GM23338 (cell line): Measurements from ENCODE around the gene DHX40. TPM values are rescaled to one million over a fixed set of nuclear protein-coding genes. Genes with fewer than 3 reads are reported as not detected.
A peak's percentile ranks its signal among the peaks of the same experiment; 100 is the strongest.

Experiments used
- ATAC-seq: fragments of 200-7000 bp; cut with Tn5 transposase; 3 replicates; pipeline ENCODE4 v1.9.1; 2020
- DNase-seq: peaks from one replicate; pipeline ENCODE4 v3.0.0-alpha.2; 2015; ENCODE audit warnings: low spot score
- H2AFZ ChIP-seq: fragments of 200-600 bp; sonication (generic); 2 replicates; pipeline ENCODE4 v1.8.0; 2016; ENCODE audit warnings: antibody characterized with exemption, mild to moderate bottlenecking, moderate library complexity
- H3F3A ChIP-seq: fragments of 200-600 bp; sonication (generic); replicated peaks from 2 replicates; pipeline ENCODE4 v1.8.0; 2017; ENCODE audit warnings: antibody characterized with exemption, mixed run types, low read depth
- H3K27ac ChIP-seq: fragments of 200-600 bp; sonication (generic); 2 replicates; pipeline ENCODE4 v1.6.1; 2016; ENCODE audit warnings: low read depth
- H3K27me3 ChIP-seq: fragments of 200-600 bp; sonication (generic); 2 replicates; pipeline ENCODE4 v1.8.0; 2016; ENCODE audit warnings: mild to moderate bottlenecking, mixed run types, moderate library complexity; ENCODE audit not compliant: insufficient read depth
- H3K36me3 ChIP-seq: fragments of 200-600 bp; sonication (generic); 2 replicates; pipeline ENCODE4 v1.8.0; 2016; ENCODE audit warnings: mild to moderate bottlenecking; ENCODE audit not compliant: insufficient read depth
- H3K4me1 ChIP-seq: fragments of 200-600 bp; sonication (generic); 2 replicates; pipeline ENCODE4 v1.8.0; 2016; ENCODE audit warnings: mild to moderate bottlenecking, moderate library complexity; ENCODE audit not compliant: insufficient read depth
- H3K4me2 ChIP-seq: fragments of 200-600 bp; sonication (generic); 2 replicates; pipeline ENCODE4 v1.7.1; 2017; ENCODE audit warnings: mixed run types
- H3K4me3 ChIP-seq: fragments of 200-600 bp; sonication (generic); 2 replicates; pipeline ENCODE4 v1.6.1; 2016; ENCODE audit warnings: mixed run types
- H3K79me2 ChIP-seq: fragments of 200-600 bp; sonication (generic); replicated peaks from 2 replicates; pipeline ENCODE4 v1.8.0; 2017; ENCODE audit warnings: mild to moderate bottlenecking; ENCODE audit not compliant: insufficient read depth
- H3K9me2 ChIP-seq: fragments of 200-600 bp; sonication (generic); 2 replicates; pipeline ENCODE4 v1.8.0; 2017; ENCODE audit not compliant: insufficient read depth
- H4K20me1 ChIP-seq: fragments of 200-600 bp; sonication (generic); replicated peaks from 2 replicates; pipeline ENCODE4 v1.8.0; 2017; ENCODE audit warnings: mild to moderate bottlenecking; ENCODE audit not compliant: insufficient read depth
- H3K27ac Mint-ChIP-seq: 2 replicates; pipeline ENCODE4 v1.8.0; 2020; ENCODE audit warnings: inconsistent platforms, mild to moderate bottlenecking, moderate library complexity, mixed read lengths
- H3K27me3 Mint-ChIP-seq: 3 replicates; pipeline ENCODE4 v1.8.0; 2022; ENCODE audit warnings: low read depth, mild to moderate bottlenecking, moderate library complexity, mixed read lengths, inconsistent platforms; ENCODE audit not compliant: insufficient read depth, poor library complexity
- H3K36me3 Mint-ChIP-seq: 3 replicates; pipeline ENCODE4 v1.8.0; 2021; ENCODE audit warnings: low read depth, mild to moderate bottlenecking, inconsistent platforms, moderate library complexity, mixed read lengths
- H3K4me1 Mint-ChIP-seq: 3 replicates; pipeline ENCODE4 v1.8.0; 2020; ENCODE audit warnings: mild to moderate bottlenecking, inconsistent platforms, mixed read lengths
- H3K4me3 Mint-ChIP-seq: 3 replicates; pipeline ENCODE4 v1.8.0; 2021; ENCODE audit warnings: moderate library complexity, mild to moderate bottlenecking, inconsistent platforms, mixed read lengths
- H3K9me3 Mint-ChIP-seq: 3 replicates; pipeline ENCODE4 v1.8.0; 2020; ENCODE audit warnings: moderate library complexity, mild to moderate bottlenecking, inconsistent platforms, mixed read lengths
- CREB1 ChIP-seq: fragments of 250-450 bp; sonication (Bioruptor Pico); IDR thresholded peaks from 2 replicates; pipeline ENCODE4 v1.5.0; 2020; ENCODE audit warnings: low read depth, mild to moderate bottlenecking, moderate library complexity
- EZH2 ChIP-seq: fragments of 200-600 bp; sonication (generic); IDR thresholded peaks from one replicate; pipeline ENCODE4 v1.8.0; 2017; ENCODE audit warnings: antibody characterized with exemption, mild to moderate bottlenecking, low read depth; ENCODE audit not compliant: unreplicated experiment
- POLR2AphosphoS5 ChIP-seq: IDR thresholded peaks from 2 replicates; pipeline ENCODE4 v1.6.1; 2016; ENCODE audit warnings: antibody characterized with exemption, low read depth
- REST ChIP-seq: IDR thresholded peaks from one replicate; pipeline ENCODE4 v1.6.1; 2018; ENCODE audit warnings: antibody characterized with exemption; ENCODE audit not compliant: unreplicated experiment
- STAT1 ChIP-seq: IDR thresholded peaks from one replicate; pipeline ENCODE4 v1.6.1; 2016; ENCODE audit warnings: antibody characterized with exemption; ENCODE audit not compliant: unreplicated experiment
- ZNF114 ChIP-seq: fragments of 250-450 bp; sonication (Bioruptor Pico); IDR thresholded peaks from 2 replicates; pipeline ENCODE4 v1.5.0; 2020; ENCODE audit warnings: mild to moderate bottlenecking, moderate library complexity
- ZNF331 ChIP-seq: fragments of 250-450 bp; sonication (Bioruptor Pico); IDR thresholded peaks from 2 replicates; pipeline ENCODE4 v1.5.0; 2020; ENCODE audit warnings: low read depth, mild to moderate bottlenecking, moderate library complexity
- polyA plus RNA-seq: library from polyadenylated mRNA; unstranded; fragments of >200 nt; fragmentation: Nextera tagmentation; extraction: Ambion mirVana; gene quantifications from 2 replicates; pipeline ENCODE4 v1.2.1, GENCODE V29; 2016
- total RNA-seq: library from RNA; depleted of rRNA; stranded (reverse); fragments of >200 nt; shearing (Covaris generic); gene quantifications from 2 replicates; pipeline ENCODE4 v1.2.3, GENCODE V29; 2014
- TF ChIP-seq, protein P1 (sequence below): fragments of 250-450 bp; sonication (Bioruptor Pico); IDR thresholded peaks from 2 replicates; pipeline ENCODE4 v1.5.0; 2020; ENCODE audit warnings: mild to moderate bottlenecking, moderate library complexity

DHX40 gene
- total and polyA plus RNA-seq, 2 experiments from 2014 or later: 14.5 to 38.2 TPM

DNA sequence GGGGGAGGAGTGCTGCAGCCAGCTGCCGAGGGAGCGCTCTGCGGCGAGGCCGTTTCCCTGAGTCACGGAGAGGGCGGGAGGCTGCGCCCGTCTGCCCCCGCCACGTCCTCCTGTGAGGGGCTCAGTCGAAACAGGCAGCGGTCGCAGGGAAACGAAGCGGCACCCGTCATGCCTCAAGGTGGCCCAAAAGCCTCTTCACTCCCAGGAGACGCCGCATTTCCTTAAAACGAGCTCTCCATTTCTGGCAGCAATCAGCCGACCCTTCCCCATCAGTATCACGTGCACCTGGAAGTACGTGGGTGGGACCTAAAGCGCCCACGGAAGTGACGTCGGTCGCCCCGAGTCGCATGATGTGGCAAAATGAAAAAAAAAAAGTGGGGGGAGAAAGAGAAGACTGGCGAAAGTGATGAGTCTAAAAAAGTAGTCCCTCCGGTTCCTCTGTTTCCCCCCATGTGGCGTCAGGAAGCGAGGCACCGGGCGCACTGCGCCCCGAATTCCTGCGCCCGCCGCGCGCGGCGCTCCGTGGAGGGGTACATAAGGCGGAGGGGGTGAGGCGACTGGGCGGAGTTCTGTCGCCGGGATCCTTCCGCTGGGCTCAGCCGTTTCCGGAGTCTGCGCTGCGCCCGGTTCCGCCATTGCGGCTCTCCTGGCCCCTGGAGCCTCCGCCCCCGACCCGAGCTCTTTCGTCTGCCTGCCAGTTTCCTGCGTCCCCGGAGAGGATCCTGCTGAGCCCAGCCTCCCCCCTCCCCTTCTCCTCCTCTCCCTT is 54.1 kb downstream of the DHX40 start, which contains the start of gene CLTC:
CLTC (plus strand) TSS at position 598 of the 766 bp plus-strand sequence. CDS start 237 bp downstream, outside the sequence.
- Histone ChIP-seq H3K27me3 (no peaks in the 10 kb centered on the region), H2AFZ (no peak within 1 kb of the TSS), H3K79me2 (peaks cover 46% of the 10 kb centered on the region), H3K27ac (peak within 1 kb of the TSS; percentile 96), H4K20me1 (peaks cover 32% of the 10 kb centered on the region), H3K4me1 (peaks cover 28% of the 10 kb centered on the region), H3K4me2 (peak within 1 kb of the TSS; percentile 77), H3K9me2 (no peaks in the 10 kb centered on the region), H3F3A (no peaks in the 10 kb centered on the region), H3K4me3 (peak within 1 kb of the TSS; percentile 95), H3K36me3 (no peaks in the 10 kb centered on the region)
- Mint-ChIP-seq H3K36me3 (no peaks in the 10 kb centered on the region; the same call in 2 of the 3 replicates), H3K4me1 (peaks cover 37% of the 10 kb centered on the region), H3K4me3 (peak within 1 kb of the TSS; percentile 85), H3K9me3 (no peaks in the 10 kb centered on the region; the same call in 2 of the 3 replicates), H3K27me3 (peaks cover 12% of the 10 kb centered on the region), H3K27ac (peak within 1 kb of the TSS; percentile 100)
- TF ChIP-seq REST: no peak
- no peak for TF ChIP-seq STAT1
- TF ChIP-seq CREB1: peak; percentile 93
- no peak for TF ChIP-seq ZNF331
- peak; percentile 95 for TF ChIP-seq POLR2AphosphoS5
- TF ChIP-seq, protein P1, sequence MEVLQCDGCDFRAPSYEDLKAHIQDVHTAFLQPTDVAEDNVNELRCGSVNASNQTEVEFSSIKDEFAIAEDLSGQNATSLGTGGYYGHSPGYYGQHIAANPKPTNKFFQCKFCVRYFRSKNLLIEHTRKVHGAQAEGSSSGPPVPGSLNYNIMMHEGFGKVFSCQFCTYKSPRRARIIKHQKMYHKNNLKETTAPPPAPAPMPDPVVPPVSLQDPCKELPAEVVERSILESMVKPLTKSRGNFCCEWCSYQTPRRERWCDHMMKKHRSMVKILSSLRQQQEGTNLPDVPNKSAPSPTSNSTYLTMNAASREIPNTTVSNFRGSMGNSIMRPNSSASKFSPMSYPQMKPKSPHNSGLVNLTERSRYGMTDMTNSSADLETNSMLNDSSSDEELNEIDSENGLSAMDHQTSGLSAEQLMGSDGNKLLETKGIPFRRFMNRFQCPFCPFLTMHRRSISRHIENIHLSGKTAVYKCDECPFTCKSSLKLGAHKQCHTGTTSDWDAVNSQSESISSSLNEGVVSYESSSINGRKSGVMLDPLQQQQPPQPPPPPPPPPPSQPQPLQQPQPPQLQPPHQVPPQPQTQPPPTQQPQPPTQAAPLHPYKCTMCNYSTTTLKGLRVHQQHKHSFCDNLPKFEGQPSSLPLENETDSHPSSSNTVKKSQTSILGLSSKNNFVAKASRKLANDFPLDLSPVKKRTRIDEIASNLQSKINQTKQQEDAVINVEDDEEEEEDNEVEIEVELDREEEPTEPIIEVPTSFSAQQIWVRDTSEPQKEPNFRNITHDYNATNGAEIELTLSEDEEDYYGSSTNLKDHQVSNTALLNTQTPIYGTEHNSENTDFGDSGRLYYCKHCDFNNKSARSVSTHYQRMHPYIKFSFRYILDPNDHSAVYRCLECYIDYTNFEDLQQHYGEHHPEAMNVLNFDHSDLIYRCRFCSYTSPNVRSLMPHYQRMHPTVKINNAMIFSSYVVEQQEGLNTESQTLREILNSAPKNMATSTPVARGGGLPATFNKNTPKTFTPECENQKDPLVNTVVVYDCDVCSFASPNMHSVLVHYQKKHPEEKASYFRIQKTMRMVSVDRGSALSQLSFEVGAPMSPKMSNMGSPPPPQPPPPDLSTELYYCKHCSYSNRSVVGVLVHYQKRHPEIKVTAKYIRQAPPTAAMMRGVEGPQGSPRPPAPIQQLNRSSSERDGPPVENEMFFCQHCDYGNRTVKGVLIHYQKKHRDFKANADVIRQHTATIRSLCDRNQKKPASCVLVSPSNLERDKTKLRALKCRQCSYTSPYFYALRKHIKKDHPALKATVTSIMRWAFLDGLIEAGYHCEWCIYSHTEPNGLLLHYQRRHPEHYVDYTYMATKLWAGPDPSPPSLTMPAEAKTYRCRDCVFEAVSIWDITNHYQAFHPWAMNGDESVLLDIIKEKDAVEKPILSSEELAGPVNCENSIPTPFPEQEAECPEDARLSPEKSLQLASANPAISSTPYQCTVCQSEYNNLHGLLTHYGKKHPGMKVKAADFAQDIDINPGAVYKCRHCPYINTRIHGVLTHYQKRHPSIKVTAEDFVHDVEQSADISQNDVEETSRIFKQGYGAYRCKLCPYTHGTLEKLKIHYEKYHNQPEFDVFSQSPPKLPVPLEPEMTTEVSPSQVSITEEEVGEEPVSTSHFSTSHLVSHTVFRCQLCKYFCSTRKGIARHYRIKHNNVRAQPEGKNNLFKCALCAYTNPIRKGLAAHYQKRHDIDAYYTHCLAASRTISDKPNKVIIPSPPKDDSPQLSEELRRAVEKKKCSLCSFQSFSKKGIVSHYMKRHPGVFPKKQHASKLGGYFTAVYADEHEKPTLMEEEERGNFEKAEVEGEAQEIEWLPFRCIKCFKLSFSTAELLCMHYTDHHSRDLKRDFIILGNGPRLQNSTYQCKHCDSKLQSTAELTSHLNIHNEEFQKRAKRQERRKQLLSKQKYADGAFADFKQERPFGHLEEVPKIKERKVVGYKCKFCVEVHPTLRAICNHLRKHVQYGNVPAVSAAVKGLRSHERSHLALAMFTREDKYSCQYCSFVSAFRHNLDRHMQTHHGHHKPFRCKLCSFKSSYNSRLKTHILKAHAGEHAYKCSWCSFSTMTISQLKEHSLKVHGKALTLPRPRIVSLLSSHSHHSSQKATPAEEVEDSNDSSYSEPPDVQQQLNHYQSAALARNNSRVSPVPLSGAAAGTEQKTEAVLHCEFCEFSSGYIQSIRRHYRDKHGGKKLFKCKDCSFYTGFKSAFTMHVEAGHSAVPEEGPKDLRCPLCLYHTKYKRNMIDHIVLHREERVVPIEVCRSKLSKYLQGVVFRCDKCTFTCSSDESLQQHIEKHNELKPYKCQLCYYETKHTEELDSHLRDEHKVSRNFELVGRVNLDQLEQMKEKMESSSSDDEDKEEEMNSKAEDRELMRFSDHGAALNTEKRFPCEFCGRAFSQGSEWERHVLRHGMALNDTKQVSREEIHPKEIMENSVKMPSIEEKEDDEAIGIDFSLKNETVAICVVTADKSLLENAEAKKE: no peak
- TF ChIP-seq EZH2: no peak
- peak; percentile 45; the same call in 1 of the 2 replicates for TF ChIP-seq ZNF114 (CRISPR knock-in tag)
- DNase-seq: peak; percentile 96
- ATAC-seq: peak; percentile 85
